Pulmonary artery endothelial cell (primary cell): Measurements from ENCODE around the gene CCDC27. TPM values are rescaled to one million over a fixed set of nuclear protein-coding genes. Genes with fewer than 3 reads are reported as not detected.

Experiments used
- DNase-seq: peaks from one replicate; pipeline ENCODE4 v3.0.0-alpha.2; 2011; ENCODE audit warnings: low read depth, low spot score
- total RNA-seq: library from RNA; depleted of rRNA; stranded (reverse); fragments of >200 nt; gene quantifications from 2 replicates; pipeline ENCODE4 v1.2.3, GENCODE V29; 2014

Gene CCDC27
- total RNA-seq, 1 donor from 2014 or later: not detected

DNA sequence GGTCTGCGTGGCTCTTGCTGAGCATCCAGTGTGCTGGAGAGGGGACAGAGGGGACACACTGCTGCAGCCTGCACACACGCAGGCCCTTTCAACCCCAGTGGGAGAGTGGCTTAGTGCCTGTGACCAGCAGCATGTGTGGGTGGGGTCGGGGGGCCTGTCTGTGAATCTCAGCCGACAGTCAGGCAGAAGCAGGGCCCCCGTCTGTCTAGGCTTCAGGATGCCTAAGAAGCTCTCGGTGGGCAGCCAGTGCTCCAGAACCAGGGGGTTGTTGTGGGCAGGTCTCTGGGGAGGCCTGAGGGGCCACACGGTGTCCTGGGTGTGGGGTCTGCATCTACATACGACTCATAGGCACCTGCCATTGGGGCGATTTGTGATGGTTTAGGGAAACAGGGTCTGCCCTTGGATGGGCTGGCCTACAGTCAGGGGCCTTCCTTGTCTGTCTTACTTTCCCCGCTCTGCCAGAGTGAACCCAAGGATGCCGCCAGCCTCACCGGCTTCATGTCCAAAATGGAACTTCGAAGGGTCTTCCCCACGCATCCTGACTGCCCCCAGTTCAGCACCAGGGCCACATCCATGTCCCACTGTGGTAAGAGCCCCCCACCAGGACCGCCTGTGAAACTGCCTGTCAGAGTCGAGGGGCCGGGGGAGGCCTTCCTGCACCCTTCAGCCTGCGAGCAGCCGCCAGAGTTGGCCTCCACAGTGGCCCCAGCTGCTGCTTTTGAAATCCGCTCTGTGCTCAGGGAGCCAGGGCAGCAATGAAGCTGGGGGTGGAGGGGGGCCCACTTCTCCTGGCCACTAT lies 1.6 kb downstream of the CCDC27 start:
- no peak for DNase-seq

DNA sequence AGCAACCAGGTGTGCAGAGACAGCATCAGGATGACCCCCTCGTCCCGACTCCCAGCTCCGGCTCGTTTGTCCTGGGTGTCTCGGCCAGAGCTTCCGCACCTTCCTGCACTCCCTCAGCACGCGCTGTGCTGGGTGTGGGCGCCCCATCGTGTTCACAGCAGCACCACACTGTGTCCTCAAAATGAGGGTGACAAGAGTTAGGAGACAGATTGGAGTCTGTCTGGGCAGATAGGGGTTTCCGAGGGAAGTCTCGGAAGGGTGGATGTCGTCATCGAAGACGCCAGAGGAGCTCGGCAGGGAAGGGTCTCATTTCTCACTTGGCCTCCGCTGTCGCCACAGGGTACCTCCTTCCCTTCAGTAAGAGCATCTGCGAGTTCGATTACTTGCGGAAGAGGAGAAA lies 4.1 kb downstream of the CCDC27 start:
- no peak for DNase-seq

DNA sequence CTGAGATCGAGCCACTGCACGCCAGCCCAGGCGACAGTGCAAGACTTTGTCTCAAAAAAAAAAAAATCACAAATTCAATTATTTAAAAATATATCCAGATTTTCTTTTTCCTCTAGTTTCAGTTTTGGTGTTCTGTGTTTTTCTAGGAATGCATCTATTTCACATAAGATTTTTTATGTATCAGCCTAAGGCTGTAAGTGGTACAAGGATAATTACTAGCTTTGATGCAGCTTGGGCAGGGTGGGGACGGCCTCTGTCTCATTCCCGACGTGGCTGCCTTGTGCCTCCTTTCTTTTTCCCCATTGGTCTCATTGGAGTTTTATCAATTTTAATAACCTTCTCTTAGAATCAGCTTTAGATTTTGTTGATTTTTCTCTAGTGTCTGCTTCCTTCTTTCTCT lies 6.9 kb downstream of the CCDC27 start:
- DNase-seq: no peak

DNA sequence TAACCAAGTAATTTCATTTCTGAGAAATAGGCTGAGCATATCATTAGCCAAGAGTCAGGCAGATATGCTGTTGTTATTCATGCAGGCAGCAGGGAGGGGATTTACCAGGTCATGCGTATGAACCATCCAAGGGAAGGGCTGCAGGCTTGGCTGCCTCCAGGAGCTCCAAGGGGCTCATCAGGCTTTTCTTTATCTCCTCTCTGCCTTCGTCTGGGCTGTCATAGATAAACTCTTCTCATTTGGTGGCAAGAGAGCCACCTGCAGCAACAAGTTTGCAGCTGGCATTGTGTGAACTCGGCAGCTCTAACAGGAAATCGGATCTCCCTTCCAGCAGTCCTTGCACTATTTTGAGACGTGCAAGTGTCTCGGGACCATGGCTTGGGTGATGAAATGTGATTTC lies 7.5 kb downstream of the CCDC27 start:
- no peak for DNase-seq

DNA sequence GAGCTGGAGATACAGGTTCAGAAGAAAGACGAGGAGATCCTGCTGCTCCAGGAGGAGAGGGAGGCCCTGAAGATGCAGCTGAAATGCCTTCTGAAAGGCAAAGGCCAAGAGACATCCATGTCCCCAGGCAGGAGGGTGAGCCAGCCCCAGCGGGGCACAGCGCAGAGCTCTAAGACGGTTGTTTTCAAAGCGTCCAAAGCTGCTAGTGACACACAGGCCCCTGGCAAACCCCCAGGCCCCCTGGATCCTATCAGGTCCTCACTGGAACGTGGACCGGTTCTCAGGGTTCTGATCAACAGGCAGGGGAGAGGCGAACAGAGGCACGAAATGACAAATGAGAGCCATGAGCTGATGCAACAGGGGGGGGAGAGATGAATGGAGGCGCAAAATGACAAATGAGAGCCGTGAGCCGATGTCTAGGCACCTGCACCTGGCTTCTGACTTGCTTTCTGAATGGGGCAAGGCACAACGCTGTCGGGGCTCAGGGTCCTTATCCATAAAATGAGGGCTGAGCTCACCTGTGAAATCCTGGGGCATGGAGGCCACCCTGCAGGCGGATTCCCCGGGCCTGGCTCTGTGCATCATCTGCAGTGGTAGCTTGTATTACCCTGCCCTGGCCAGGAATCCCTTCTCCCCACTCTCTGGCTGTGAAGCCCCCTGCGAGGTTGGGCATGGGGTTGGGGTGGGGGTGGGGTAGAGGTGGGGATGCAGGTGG lies 9.2 kb downstream of the CCDC27 start:
- DNase-seq: no peak

DNA sequence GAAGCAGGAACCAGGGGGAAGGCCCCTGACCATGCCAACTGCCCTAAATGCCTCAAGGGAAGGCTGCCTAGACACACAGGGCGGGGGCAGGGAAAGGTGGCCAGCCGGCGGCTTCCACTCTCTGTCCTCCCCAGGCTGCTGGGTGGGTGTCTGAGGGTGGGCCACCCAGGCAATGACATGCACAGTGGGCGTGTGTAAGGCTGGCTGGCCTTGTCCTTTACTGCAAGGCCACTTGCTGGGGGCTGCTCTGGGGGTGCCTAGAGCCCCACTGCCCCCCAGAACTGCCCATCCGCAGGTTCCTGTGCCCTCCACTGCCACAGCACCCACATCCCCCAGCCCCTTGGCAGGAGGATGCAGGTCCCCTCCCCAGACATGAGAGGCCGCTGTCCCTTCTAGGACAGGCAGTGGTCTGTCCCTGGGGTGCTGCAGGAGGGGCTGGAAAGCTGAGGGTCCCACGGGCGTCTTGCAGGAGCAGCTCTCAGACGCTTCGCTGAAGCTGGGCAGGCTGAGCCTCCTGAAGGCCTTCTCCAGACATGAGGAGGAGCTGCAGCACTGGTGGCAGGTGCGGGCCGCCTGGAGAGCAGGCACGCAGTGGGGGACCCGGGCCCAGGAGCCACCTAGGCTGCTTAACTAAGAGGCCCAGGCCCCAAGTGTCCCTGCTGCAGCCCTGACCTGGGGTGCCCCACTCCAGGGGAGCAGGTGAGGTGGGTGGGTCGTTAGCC lies 10.1 kb downstream of the CCDC27 start:
- no peak for DNase-seq

DNA sequence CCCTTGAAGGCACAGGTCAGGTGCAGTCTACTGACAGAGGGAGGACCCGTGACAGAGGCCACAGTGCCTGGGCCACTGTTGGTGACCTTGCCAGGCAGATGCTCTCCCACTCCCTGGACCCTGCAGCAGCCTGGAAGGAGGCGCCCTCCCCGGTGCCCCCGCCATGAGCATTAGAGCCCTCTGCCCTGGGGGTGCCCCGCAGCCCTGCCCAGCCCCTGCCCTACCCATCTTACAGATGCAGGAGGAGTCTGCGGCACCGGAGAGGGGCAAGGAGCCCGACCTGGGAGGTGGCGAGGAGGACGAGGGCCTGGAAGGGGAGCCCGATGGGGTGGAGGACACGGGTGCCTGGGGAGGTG lies 10.6 kb downstream of the CCDC27 start:
- DNase-seq: no peak

DNA sequence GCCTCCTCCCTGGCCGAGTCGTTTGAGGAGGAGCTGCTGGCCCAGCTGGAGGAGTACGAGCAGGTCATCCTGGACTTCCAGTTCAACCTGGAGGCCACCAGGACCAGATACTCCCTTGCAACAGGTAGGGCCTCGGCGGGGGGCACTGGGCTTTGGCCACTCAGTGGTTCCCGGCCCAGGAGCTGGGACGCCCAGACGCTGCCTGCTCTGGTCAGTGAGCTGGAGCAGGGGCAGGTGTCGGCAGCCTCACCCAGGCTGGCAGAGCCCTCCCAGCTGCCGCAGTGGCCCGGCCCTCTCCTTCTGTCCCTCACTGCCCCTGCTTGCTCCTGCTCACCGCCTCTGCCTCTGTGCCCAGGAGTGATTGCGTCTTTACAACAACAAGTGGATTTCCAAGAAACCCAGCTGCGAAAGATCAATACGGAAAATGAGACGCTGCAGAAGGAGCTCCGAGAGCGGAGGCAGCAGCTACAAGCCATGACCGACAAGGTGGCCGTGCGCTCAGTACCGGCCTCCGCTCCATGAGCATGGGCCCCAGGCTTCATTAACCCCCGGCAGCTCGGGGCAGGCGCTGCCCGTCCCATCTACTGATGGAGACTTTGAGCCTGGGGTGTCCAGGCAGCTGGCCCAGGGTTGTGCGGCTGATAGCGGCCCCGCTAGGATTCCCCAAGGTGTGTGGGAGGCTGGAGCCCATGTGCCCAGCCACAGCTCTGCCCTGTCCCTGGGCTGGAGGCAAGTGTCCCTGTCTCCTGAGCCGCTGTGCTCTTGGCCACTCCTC lies 11.3 kb downstream of the CCDC27 start:
- no peak for DNase-seq

DNA sequence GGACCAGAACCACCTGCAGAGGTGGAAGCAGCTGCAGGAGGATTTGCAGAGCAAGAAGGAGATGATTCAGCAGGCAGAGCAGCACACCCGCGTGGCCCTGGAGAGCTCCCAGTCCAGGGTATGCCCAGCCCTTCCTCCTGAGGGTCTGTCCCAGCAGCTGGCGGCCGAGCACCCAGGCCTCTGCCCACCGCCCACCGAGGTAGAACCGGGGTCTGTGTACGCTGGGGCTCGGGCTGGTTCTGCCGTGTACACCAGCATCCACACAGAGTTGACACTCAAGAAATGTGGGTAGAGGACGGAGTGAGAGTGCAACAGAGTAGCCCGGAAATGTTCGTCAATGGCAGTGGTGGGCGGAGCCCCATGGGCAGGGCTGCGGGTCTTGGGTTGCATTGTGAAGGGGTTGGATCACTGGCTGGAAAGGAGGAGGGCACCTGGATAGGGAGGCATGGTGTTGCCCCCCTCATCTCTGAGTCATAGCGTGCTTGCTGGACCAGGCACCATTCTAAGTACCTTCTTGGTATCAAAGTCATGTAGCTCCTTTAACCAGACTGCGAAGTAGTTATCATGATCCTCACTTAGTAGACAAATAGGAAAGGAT lies 15.2 kb downstream of the CCDC27 start:
- no peak for DNase-seq

DNA sequence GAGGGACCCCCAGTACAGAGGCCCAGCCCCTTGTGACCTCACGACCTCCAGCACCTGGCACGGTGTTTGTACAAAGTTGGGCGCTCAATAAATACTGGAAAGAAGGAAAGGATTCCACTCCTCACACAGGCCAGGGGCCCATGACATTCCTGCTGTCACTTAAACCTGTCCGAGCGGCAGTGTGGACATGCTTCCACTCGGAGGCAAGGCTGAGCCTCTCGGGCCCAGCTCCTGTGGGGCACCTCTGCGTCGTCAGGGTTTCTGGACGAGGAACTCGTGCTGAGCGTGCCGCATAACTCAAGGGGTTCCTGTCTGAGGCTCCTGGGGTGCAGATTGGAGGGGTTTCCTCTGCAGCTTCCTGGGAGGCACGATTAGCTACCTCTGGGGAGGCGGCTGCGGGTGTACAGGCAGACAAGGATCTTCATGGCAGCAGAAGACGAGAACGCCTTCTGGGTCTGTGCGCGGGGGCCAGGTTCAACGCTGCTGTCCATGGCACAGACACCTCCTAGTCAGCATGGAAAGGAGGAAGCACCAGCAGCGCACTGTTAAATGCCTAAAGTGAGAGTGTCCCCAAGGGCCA lies 16.7 kb downstream of the CCDC27 start:
- no peak for DNase-seq

DNA sequence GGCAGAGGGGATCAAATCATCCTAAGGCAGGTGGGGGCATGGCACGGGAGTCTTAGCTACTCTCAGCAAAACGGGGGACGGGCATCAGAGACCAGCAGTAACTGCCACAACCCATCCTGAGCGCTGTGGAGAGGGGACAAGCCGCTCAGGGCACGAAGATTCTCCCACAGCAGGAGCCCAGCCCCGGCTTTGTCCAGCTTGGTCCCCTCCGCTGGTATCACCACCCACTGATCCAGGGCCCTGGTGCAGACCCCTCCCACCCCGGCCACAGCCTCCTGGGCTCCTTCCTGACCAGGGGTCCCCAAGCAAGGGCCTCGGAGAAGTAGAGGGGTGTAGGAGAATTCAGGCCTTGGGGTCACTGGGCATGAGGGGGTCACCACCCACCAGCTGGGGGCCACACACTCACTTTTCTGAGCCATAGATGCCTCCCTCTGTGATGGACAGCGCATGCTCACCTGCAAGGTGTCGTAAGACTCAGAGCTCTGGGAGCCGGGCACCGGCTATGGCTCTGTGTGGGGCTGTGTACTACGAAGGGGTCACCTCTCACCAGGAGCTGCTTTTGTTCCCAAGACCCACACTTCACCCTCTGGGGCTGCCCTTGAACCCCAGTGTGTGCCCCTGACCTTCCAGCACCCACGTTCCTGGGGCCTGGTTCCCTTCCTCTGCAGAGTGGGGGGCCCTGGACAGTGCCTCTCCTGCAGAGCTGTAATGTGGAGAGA lies 18.0 kb downstream of the CCDC27 start:
- DNase-seq: no peak

DNA sequence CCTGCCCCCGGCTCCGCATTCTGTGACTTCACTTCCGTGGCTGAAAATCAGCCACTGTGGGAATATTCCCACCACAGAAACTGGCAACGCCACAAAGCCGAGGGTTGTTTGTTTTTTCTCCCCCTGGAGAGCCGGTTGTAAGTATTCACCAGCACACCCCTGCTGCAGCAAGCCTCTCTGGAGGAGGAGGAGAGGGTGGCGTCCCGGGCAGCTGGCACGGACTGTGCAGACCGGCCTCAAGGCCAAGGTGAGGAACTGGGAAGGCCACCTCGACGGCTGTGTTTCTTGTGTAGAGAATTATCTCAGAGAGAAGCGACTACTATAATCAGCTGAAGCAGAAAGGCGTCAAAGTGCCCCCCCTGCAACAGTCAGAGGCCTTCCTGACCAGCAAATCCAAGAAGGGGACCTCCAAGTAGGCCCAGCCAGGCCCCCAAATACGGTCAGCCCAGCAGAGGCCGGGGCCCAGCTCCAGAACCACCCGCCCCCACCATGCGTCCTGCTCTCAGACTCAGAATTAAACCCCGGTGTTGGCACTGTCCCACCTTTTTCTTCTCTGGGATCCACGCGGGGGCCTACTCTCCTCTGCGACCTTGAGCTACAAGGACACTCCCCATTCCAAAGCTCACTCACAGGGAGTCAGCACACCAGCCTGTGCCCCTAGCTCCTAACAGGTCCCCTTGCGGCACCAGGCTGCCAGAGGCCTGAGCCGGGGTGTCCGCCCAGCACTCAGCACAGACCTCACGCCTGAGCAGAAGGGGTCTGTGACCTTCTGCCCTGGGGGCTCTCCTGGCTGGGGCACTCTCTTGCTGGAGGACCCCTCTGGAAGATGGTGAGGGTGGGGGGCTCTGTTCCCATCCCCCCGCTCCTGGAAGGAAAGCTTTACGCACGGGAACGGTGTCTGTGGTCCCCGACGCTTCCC lies 19.1 kb downstream of the CCDC27 start:
- DNase-seq: no peak

DNA sequence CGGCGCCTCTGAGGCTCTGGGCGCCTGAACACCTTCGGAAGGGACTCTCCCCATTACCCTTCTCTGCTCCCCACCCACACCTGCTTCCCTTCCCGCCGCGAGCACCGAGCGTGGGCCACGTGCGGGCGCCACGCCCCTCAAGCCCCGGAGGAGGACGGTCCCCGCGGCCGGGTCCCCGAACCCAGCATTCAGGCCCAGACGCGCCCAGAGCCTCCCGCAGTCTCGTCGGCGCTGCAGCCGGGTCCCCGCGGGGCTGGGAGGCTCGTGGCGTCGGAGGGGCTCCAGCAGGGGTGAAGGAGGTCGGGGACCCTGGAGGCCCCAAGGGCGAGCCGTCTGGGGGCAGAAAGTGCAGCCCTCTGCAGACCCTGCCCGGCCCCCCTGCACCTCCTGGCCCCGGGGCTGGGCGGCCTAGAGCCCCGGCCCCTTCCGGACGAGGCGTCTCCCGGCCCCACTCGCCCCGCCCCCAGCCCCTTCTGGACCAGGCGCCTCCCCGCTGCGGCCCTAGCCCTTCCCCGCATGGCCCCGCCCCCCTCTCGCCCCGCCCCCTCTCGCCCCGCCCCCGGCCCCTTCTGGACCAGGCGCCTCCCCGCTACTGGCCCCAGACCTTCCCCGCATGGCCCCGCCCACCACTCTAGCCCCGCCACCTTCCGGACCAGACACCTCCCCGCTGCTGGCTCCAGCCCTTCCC lies 19.9 kb downstream of the CCDC27 start:
- DNase-seq: no peak

DNA sequence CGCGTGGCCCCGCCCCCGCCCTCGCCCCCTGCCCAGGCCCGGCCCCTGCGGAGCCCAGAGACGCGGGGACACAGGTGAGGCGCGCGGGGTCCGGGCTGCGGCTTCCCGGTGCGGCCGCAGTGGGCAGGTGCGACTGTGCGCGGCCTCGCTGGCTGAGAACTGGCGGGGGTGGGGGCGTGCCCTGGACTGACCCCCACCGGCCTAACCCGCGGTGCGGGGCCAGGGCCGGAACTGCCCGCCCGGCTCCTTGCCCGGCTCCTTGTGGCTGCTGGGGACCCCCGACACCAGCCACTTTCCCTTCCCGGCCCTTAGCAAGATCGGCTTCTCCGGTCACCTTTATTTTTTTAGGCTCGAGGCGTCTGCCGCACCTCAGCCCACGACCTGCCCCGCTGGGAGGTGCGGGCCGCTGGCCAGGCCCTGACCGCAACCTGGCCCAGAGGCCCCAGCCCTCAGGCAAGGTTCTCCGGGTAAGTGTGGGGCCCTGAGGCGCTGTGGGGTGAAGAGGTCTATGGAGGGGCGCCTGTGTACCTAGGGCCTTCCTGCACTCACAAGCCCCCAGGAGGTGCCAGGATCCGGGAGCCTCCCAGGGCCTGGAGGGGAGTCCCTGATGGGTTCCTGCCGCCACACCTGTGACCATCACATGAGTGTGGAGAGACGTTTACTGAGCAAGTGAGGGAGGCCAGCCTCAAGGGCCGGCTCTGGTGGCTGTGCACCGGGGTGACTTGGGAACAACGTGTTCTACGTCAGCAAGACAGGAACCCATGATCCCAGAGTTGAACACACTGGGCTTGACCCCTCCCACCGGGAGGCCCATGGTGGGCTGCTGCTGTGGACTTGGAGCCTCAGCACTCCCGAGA lies 20.7 kb downstream of the CCDC27 start, which contains the start of gene SMIM1:
Gene SMIM1 (plus strand): TSS at position 35 of the 857 bp plus-strand sequence. CDS start 2,625 bp downstream, outside the sequence.
- DNase-seq: no peak

DNA sequence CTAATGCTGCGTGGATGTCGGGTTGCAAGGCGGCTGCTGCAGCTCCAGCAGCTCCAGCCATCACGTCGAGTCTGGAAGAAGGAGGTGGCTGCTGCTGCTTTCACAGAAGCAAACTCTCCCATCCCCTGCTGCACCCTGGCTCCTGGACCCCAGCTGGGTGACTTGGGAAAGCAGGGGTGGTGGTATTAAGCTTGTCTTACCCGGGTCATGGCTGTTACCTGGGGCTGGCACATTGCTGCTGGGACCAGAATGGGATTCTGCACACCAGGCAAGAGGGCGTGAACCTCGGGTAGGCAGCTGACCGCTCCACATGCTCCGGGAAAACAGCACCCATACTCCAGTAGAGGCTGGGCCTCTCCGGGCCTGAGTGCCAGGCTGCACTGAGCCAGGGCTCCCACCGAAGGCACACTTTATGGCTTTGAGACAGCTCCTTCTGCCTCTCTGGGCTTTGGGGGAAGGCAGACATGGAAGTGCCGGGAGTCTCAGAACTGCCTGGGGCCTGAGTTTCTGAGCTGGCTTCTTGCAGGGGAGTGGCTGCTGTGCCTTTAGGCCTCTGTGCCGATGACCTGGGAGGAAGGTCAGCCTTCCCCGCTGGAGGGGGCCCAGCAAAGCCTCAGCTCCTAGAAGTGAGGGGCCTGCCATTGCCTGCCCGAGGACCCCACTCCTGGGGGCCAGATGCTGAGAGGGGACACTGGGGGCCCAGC lies 21.5 kb downstream of the CCDC27 start:
- no peak for DNase-seq

DNA sequence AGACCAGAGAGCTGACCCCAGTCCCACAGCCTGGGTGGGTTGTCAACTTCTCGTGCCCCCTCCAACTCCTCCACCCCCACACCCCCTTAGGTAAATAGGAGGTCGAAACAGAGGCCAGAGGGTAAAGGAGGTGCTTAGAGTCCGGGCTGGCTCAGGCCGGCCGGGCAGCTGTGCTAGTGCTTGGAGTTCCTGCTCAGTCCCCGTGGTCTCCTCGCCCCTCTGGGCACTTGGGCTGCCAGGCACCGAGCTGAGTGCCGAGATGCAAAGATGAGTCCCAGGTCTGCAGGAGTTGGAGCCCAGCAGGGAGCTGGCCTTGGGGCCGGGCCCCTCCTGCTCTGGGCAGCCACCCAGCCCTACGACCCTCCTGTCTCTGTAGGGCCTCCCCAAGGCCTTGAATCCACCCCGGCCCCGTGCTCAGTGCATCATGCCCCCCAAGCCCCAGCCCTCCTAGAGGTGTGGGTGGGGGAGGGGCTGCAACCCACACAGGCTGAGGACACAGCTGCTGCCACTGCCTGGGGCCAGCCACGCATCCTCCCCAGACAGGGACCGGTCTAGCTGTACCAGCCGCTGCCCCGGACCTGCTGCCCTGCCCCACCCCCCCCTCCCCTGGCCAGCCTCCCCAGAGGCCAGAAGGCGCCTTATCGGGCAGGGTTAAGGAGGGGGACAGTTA lies 22.2 kb downstream of the CCDC27 start:
- no peak for DNase-seq
